HG03039 (cell line): ENCODE measurements around the gene GFOD1.
A peak's percentile ranks its signal among the peaks of the same experiment; 100 is the strongest.

Experiments used
- ATAC-seq: cut with Tn5 transposase; IDR thresholded peaks from one replicate; pipeline ENCODE4 v1.9.1; 2021; ENCODE audit warnings: mild to moderate bottlenecking, moderate library complexity; ENCODE audit not compliant: unreplicated experiment

Gene GFOD1

DNA sequence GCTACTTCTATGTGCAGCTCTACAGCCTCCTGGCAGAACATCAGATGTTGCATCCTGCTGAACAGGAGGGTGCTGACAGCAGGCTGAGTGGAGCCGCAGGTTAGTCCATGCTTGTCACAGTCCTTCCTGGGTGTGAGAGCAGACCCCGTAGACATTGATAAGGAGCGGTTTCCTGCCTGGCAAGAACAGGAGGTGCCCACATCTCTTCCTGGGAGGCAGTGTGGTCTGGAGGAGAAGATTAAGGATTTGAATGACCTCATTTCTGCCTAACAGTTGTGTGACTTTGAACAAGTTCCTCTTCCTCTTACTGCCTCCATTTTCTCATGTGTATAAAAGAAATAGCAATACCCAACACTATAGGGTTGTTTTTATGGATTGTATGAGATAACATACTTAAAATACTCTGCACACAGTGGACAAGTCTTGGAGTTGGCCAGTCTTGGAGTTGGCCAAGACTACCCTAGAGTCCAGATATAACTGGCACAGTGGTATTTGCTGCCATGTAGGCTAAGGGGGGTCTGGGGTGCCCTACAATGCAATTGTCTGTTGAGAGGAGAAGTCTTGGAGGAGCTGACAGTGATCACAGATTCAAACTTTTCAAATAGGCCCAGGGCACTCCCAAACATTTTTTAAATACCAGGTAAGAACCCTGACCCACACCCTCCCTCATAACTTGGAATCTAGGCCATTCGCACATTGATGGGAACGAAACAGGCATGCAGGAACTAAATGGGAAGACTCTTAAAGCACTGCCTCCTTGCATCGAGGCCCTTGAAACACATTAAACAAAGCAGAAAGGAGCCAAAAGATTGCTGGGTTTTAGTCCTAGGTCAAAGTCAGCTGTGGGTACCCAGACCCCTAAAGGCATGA, 126.5 kb downstream of the GFOD1 start:
- ATAC-seq = no peak

GRCh38 chr6:13359287-13359686, 128.1 kb downstream of the GFOD1 start:
- no peak for ATAC-seq

GRCh38 chr6:13358511-13358910, 128.9 kb downstream of the GFOD1 start:
- ATAC-seq = no peak

- no peak for ATAC-seq
Observed at GRCh38 chr6:13357551-13358075, 129.8 kb downstream of the GFOD1 start.

GRCh38 chr6:13355999-13356785, 131.2 kb downstream of the GFOD1 start:
- peak; percentile 77 for ATAC-seq

DNA sequence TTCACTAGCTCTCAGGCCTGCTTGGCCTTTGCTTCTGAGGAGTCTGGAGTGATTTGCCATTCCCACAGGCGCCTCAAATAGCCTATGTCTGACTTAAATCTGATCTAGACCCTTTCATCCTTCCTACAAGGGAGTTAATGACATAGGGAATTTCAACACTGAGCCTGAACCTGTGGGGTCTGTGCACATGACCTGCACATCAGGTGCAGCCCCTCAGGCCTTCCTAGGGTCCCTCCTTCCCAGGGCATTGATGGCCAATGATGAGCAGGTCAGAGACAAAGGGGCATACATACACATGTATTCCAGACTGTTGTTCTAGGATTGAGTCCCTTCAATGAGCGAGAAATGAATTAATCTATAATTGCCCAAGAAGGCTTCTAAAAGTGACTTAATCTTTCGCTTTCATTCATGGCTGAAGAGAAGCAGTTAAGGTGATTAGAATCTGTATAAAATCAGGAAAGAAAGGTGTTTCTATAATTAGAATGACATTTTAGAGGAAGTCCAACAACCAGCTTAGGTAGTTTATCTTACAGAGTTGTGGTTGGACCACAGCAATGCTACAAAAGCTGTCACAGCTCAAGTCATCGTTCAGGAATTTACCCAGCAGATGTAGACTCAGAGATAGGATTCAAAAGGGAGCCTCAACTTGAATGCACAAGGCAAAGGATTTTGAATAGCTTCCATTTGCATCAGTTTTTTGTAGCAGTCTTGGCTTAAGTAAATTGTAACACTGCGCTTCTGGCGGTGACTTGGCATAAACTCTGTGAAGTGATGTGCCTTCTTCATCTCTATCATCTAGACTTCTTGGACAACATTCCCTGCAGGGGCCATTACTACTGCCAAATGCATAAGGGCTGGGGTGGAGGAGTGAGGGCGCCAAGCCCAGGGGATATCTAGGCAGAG, 132.1 kb downstream of the GFOD1 start:
- peak; percentile 23 for ATAC-seq

GRCh38 chr6:13354331-13355042, 132.9 kb downstream of the GFOD1 start:
- ATAC-seq = no peak

DNA sequence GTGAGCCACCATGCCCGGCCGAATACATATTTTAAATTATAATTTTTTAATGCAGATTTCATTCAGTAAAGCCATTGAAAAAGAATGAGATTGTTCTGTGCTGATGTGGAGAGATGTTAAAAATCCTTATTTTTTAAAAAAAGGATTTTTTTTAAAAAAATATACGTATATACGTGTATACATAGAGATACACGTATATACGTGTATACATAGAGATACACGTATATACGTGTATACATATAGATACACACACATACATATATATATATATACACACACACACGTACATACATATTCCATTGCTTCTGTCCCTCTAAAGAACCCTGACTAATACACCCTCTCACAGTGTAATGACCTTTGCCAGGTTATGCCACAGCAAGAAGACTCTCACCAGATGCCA, 135.2 kb downstream of the GFOD1 start:
- no peak for ATAC-seq

GRCh38 chr6:13351271-13351670, 136.1 kb downstream of the GFOD1 start:
- no peak for ATAC-seq

DNA sequence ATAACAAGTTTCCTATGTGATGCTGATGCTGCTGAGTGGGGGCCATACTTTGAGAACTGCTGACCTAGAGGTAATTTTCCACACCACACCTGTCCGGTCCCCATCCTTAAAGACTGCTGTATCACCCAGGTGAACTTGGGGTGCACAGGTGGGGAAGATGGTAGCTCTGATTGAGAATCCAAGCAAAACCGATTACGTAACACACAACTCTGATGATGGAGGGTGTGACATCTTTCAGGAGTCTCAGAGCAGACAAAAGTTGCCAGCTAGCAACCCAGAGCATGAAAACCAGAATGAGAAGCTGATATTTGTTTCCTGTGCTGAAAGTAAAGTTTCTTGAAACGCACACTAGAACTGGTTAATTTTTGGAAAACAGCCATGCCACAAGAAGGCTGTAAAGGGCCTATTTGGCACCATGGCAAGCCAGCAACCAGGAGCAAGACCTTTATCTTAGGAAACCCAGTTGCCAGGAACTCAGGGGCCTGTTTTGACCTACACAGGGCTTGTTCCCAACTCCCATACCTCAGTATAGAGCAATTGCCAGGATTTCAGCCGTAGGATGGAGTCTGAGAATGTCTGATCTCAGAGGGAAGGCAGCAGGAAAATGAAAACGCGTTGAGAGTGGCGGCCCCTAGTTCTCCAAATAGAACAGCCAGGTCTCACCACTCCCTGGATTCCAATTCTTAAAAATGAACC, 137.4 kb downstream of the GFOD1 start:
- no peak for ATAC-seq

GRCh38 chr6:13348334-13349113, 138.9 kb downstream of the GFOD1 start:
- no peak for ATAC-seq

DNA sequence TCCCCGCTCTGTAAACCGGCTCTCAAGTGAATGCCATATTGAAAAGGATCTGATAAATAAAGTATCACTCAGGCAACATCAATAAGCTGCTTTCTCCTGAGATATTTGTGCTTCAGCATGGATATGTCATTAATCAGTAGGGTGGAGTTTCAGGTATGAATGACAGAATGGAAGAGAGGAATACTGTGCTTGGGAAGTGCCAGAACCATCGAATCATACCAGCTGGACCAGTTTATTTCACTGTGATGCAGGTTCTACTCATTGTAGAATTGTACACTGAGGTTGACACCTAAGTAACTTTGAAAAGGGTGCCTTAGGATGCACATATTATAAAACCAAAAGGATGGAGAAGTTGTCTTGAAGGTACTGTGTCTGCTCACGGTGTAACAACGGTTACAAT, 141.2 kb downstream of the GFOD1 start:
- no peak for ATAC-seq

DNA sequence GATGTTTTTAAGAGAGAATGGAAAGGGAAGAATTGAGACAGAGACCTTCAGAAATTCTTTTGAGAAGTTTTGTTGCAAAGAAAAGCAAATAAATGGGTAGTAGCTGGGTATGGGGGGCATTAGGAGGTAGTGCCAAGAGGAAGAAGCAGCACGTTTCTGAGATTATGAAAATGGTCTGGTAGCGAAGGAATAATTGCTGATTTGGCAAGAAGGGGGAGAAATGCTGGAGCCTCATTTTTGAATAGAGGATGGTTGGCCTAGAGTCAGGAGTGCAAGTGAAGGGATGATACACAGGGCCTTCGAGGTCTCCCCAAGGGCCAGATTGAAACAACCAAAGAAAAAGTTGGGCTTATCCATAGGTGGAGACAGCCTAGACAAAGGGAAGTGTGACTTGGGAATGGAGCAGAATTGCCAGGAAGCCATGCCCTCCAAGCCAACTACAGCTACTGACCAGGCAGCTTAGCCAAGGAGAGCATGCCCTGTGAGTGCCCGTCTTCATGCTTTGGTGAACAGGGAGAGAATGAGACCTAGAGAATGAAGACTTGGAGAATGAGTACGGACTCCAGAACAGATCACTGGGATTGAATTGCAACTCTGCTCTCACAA, 144.9 kb downstream of the GFOD1 start:
- ATAC-seq = no peak

GRCh38 chr6:13339863-13340630, 147.4 kb downstream of the GFOD1 start:
- no peak for ATAC-seq

DNA sequence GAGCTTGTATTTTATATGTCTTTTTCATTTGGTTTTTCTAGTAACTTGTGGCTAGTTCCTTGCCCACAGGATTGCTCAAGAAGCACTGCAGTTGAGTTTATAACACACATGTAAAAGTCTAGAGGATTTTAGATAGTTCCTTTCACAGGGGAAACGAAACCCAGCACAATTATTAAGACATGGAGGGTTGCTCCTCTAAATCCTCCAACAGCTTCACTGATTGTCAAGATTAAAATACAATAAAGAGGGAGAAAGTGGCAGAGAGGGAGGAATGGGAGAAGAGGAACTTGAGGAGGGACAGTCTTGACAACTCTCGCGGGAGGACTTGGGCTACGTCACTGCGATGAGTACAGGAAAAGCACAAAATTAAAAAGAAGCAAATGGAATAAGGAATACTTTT, 149.4 kb downstream of the GFOD1 start:
- no peak for ATAC-seq

DNA sequence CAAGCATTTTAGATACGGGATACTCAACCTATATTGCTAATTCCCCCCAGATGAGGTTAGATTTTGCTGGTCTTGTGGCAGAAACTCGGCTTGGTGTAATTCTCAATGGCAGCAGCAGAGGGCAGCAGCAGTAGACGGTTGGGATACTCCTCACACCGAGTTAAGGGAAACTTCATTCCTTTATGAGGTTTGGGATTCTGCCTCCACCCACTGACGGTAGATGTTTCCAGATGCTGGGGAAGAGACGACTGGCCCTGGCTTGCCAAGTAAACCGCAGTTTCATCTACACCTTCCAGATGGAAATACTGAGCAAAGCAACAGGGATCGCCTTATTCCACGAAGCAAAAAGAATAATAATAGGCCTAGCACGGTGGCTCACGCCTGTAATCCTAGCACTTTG, 150.8 kb downstream of the GFOD1 start:
- no peak for ATAC-seq

DNA sequence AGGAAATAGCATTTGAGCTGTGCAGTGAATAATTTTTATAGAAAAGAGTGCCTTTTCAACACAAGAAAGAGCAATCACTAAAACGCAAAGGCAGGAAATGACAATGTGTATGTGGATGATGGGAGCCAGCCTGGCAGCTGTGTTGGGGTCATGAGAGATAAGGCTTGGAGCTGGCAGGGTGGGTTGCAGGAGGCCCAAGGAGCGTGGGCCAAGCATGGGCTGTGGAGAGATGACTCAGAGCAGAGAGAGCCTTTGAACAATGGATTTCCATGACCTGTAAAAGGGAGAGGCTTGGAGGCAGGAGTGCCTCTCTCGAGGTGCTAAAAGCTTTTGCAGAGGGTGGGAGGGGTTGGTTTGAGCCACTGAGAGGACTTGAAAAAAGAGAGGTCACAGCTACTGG, 152.4 kb downstream of the GFOD1 start:
- no peak for ATAC-seq

- no peak for ATAC-seq
Observed at GRCh38 chr6:13332349-13332706, 155.1 kb downstream of the GFOD1 start.
